Dendritic cell treated with granulocyte-macrophage colony-stimulating factor and Interleukin-4, amounts not matched to agents 40 ng/mL and 50 ng/mL, for 4 days (primary cell): Measurements from ENCODE around the gene EPB41L5.
"Not testable (repeated sequence)": the region's sequence is repeated elsewhere in the genome, so short reads cannot be mapped to it uniquely, and the experiment has no call there.

Experiments used
- H3K27ac Mint-ChIP-seq: one replicate; pipeline ENCODE4 v1.8.0; 2022; ENCODE audit warnings: mild to moderate bottlenecking, mixed read lengths
- H3K27me3 Mint-ChIP-seq: one replicate; pipeline ENCODE4 v1.8.0; 2022; ENCODE audit warnings: mild to moderate bottlenecking, mixed read lengths
- H3K36me3 Mint-ChIP-seq: one replicate; pipeline ENCODE4 v1.8.0; 2022; ENCODE audit warnings: low read depth, mixed read lengths
- H3K4me1 Mint-ChIP-seq: one replicate; pipeline ENCODE4 v1.8.0; 2022; ENCODE audit warnings: low read depth, mixed read lengths
- H3K4me3 Mint-ChIP-seq: one replicate; pipeline ENCODE4 v1.8.0; 2022; ENCODE audit warnings: mild to moderate bottlenecking, moderate library complexity, mixed read lengths
- H3K9me3 Mint-ChIP-seq: one replicate; pipeline ENCODE4 v1.8.0; 2022; ENCODE audit warnings: mixed read lengths
- intact Hi-C: fragments of 100-400 bp; cut with micrococcal nuclease; formaldehyde crosslinking; loops from one replicate; pipeline ENCODE4 v1.15.0; 2022

EPB41L5 gene

DNA sequence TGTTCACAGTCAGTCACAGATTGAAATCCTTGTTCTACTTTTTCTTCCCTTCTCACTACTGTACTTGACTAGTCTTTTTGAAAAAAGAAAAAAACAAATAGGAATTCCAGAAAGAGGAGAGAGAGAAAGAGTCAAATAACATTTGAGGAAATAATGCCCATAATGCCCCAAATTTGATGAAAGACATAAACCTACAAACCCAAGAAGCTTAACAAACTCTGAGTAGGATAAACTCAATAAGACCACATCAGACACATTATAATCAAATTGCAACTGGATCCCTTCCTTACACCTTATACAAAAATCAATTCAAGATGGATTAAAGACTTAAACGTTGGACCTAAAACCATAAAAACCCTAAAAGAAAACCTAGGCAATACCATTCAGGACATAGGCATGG, 179.4 kb downstream of the EPB41L5 start:
- no peak overlapping the region for H3K4me3 Mint-ChIP-seq
- H3K9me3 Mint-ChIP-seq = peaks cover 14% of the 10 kb centered on the region
- intact Hi-C loops = no loop called here
- H3K36me3 Mint-ChIP-seq = no peaks in the 10 kb centered on the region
- no peaks in the 10 kb centered on the region for H3K4me1 Mint-ChIP-seq
- H3K27ac Mint-ChIP-seq = no peak overlapping the region
- peaks cover 3% of the 10 kb centered on the region for H3K27me3 Mint-ChIP-seq

- Mint-ChIP-seq H3K36me3 (no peaks in the 10 kb centered on the region), H3K4me3 (no peak overlapping the region), H3K9me3 (peaks cover 30% of the 10 kb centered on the region)
These were observed 182.7 kb downstream of the EPB41L5 start for GRCh38 chr2:120195553-120195952.

DNA sequence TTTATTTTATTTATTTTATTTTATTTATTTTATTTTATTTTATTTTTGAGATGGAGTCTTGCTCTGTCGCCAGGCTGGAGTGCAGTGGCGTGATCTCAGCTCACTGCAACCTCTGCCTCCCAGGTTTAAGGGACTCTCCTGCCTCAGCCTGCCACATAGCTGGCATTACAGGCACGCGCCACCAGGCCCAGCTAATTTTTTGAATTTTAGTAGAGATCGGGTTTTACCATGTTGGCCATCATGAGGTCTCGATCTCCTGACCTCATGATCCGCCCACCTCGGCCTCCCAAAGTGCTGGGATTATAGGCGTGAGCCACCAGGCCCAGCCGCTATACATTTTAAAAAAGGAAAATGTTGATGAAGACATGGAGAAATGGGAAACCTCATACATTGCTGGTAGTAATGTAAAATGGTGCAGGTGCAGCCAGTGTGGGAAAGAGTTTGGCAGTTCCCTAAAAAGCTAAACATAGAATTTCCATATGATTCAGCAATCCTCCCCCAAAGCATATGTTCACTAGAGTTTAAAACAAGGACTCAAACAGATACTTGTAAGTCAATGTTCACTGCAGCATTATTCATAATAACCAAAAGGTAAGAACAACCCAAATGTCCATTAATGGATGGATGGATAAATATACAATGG, 187.1 kb downstream of the EPB41L5 start:
- Mint-ChIP-seq H3K9me3 (peaks cover 16% of the 10 kb centered on the region), H3K4me1 (peaks cover 22% of the 10 kb centered on the region)
- H3K4me3 Mint-ChIP-seq, H3K27ac Mint-ChIP-seq, H3K27me3 Mint-ChIP-seq, H3K36me3 Mint-ChIP-seq, intact Hi-C loops: not testable (repeated sequence)

More at GRCh38 chr2:120195553-120195952, 182.7 kb downstream of the EPB41L5 start:
- H3K27ac Mint-ChIP-seq = no peak overlapping the region
- peaks cover 3% of the 10 kb centered on the region for H3K27me3 Mint-ChIP-seq
- intact Hi-C loops = no loop called here
- H3K4me1 Mint-ChIP-seq = no peaks in the 10 kb centered on the region

GRCh38 chr2:120203251-120204021, 190.6 kb downstream of the EPB41L5 start:
- intact Hi-C loops = no loop called here
- Mint-ChIP-seq H3K27ac (no peak overlapping the region), H3K36me3 (no peaks in the 10 kb centered on the region), H3K4me1 (peaks cover 27% of the 10 kb centered on the region), H3K9me3 (peaks cover 9% of the 10 kb centered on the region), H3K27me3 (no peaks in the 10 kb centered on the region), H3K4me3 (no peak overlapping the region)

DNA sequence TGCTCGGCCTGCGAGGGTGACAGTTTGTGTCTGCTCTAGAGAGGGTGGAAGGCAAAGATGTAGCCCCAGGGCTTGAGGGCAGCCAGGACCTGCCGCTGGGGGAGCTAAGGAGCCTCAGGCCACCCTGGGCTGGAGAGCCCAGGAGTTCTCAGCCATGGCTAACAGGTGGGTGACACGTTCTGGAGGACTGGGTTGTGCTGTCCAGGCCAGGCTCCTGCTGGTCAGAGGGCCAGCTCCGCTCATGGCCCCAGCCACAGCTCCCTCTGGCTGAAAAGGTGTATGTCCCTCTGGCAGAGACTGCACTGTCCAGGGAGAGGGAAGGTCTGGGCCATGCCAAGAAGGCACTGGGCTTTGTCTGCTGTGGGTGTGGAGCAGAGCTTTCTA, 191.1 kb downstream of the EPB41L5 start:
- peaks cover 3% of the 10 kb centered on the region for H3K9me3 Mint-ChIP-seq
- no peaks in the 10 kb centered on the region for H3K36me3 Mint-ChIP-seq
- intact Hi-C loops = no loop called here
- no peak overlapping the region for H3K4me3 Mint-ChIP-seq
- peaks cover 27% of the 10 kb centered on the region for H3K4me1 Mint-ChIP-seq
- no peak overlapping the region for H3K27ac Mint-ChIP-seq
- no peaks in the 10 kb centered on the region for H3K27me3 Mint-ChIP-seq

DNA sequence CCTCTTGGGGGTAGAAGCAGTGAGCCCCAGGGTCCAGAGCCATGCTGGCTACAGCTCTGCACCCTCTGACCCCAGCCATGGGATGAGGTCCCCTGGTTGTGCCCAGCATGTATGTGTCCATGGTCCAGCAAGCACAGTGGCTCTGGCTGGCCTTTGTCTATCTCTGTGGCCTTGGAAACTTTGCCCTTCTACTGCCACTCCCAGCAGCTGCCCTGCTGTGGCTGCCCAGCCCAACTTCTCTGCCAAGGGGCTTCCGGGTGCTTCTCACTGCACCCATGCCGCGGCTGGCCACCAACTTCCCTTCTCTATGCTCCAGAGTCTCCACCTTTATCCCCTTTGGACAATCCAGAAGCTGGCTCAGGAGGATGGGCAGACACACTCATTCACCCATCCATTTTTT, 191.5 kb downstream of the EPB41L5 start:
- intact Hi-C loops = no loop called here
- Mint-ChIP-seq H3K9me3 (no peaks in the 10 kb centered on the region), H3K4me1 (peaks cover 27% of the 10 kb centered on the region), H3K27me3 (no peaks in the 10 kb centered on the region), H3K27ac (no peak overlapping the region), H3K36me3 (no peaks in the 10 kb centered on the region), H3K4me3 (no peak overlapping the region)

GRCh38 chr2:120204945-120205670, 192.2 kb downstream of the EPB41L5 start:
- peak overlapping the region; percentile 13 for H3K27ac Mint-ChIP-seq
- H3K36me3 Mint-ChIP-seq = no peaks in the 10 kb centered on the region
- H3K4me1 Mint-ChIP-seq = peaks cover 32% of the 10 kb centered on the region
- intact Hi-C loops = no loop called here
- no peaks in the 10 kb centered on the region for H3K27me3 Mint-ChIP-seq
- H3K4me3 Mint-ChIP-seq = no peak overlapping the region
- no peaks in the 10 kb centered on the region for H3K9me3 Mint-ChIP-seq

GRCh38 chr2:120206022-120206581, 193.2 kb downstream of the EPB41L5 start:
- intact Hi-C loops = no loop called here

GRCh38 chr2:120208381-120209353, 195.8 kb downstream of the EPB41L5 start:
- peaks cover 23% of the 10 kb centered on the region for H3K4me1 Mint-ChIP-seq
- intact Hi-C loops = no loop called here
- no peaks in the 10 kb centered on the region for H3K36me3 Mint-ChIP-seq
- no peak overlapping the region for H3K27ac Mint-ChIP-seq
- no peaks in the 10 kb centered on the region for H3K27me3 Mint-ChIP-seq
- no peaks in the 10 kb centered on the region for H3K9me3 Mint-ChIP-seq
- H3K4me3 Mint-ChIP-seq = no peak overlapping the region

More at GRCh38 chr2:120206022-120206581, 193.2 kb downstream of the EPB41L5 start:
- Mint-ChIP-seq H3K4me1 (peaks cover 39% of the 10 kb centered on the region), H3K4me3 (no peak overlapping the region), H3K27ac (peak overlapping the region; percentile 13), H3K36me3 (no peaks in the 10 kb centered on the region), H3K9me3 (no peaks in the 10 kb centered on the region), H3K27me3 (no peaks in the 10 kb centered on the region)

GRCh38 chr2:120209427-120210269, 196.8 kb downstream of the EPB41L5 start:
- Mint-ChIP-seq H3K4me1 (peaks cover 17% of the 10 kb centered on the region), H3K4me3 (no peak overlapping the region), H3K27ac (no peak overlapping the region), H3K9me3 (no peaks in the 10 kb centered on the region), H3K36me3 (no peaks in the 10 kb centered on the region), H3K27me3 (no peaks in the 10 kb centered on the region)
- intact Hi-C loops = no loop called here

GRCh38 chr2:120210270-120210693, 197.4 kb downstream of the EPB41L5 start:
- Mint-ChIP-seq H3K27ac (no peak overlapping the region), H3K36me3 (no peaks in the 10 kb centered on the region), H3K9me3 (no peaks in the 10 kb centered on the region), H3K27me3 (no peaks in the 10 kb centered on the region), H3K4me3 (no peak overlapping the region), H3K4me1 (peaks cover 17% of the 10 kb centered on the region)
- intact Hi-C loops = no loop called here

- Mint-ChIP-seq H3K27ac (no peak overlapping the region), H3K4me3 (no peak overlapping the region), H3K9me3 (peaks cover 24% of the 10 kb centered on the region), H3K27me3 (no peaks in the 10 kb centered on the region), H3K4me1 (peaks cover 31% of the 10 kb centered on the region), H3K36me3 (peaks cover 59% of the 10 kb centered on the region)
- intact Hi-C loops = no loop called here
These were observed 205.3 kb downstream of the EPB41L5 start for GRCh38 chr2:120218181-120218580.
